IMR-90 (cell line): Measurements from ENCODE around the gene OR3A3. TPM values are rescaled to one million over a fixed set of nuclear protein-coding genes. Genes with fewer than 3 reads are reported as not detected.

Experiments
- ATAC-seq: fragments of 200-7000 bp; cut with Tn5 transposase; 2 replicates; pipeline ENCODE4 v1.9.1; 2020; ENCODE audit warnings: low read depth, mild to moderate bottlenecking, moderate library complexity
- BruUV-seq: library from RNA; stranded (reverse); fragments of 400-500 nt; replicated peaks from 2 replicates; lab custom pipeline; 2021; lab: Mats Ljungman, UMichigan
- CTCF ChIA-PET: fragments of 300-600 bp; formaldehyde crosslinking; extraction: SDS; loops from one replicate; lab custom pipeline; 2021; ENCODE audit warnings: antibody characterized with exemption; lab: Yijun Ruan, JAX
- POLR2A ChIA-PET: fragments of 300-600 bp; sonication (Branson Sonifier 250); formaldehyde crosslinking; loops from one replicate; lab custom pipeline; 2022; ENCODE audit warnings: antibody characterized with exemption; ENCODE audit not compliant: unreplicated experiment; lab: Charles Lee
- DNase-seq: peaks from one replicate; pipeline ENCODE4 v3.0.0; 2013
- H2AFZ ChIP-seq: replicated peaks from 2 replicates; pipeline ENCODE3; 2013; ENCODE audit warnings: low read length, mild to moderate bottlenecking; ENCODE audit not compliant: poor library complexity
- H2AK5ac ChIP-seq: 2 replicates; pipeline ENCODE4 v1.6.1; 2013; ENCODE audit warnings: low read depth, low read length, inconsistent platforms
- H2AK9ac ChIP-seq: replicated peaks from 2 replicates; pipeline ENCODE3; 2013; ENCODE audit warnings: mild to moderate bottlenecking, low read depth, low read length, moderate library complexity; ENCODE audit not compliant: poor library complexity
- H2BK120ac ChIP-seq: 2 replicates; pipeline ENCODE4 v1.6.1; 2013; ENCODE audit warnings: low read depth, low read length, inconsistent platforms
- H2BK15ac ChIP-seq: 3 replicates; pipeline ENCODE4 v1.6.1; 2013; ENCODE audit warnings: low read depth, low read length, inconsistent platforms
- H2BK20ac ChIP-seq: 2 replicates; pipeline ENCODE4 v1.6.1; 2013; ENCODE audit warnings: low read depth, mild to moderate bottlenecking, inconsistent platforms, low read length, moderate library complexity
- H2BK5ac ChIP-seq: 2 replicates; pipeline ENCODE4 v1.6.1; 2013; ENCODE audit warnings: mild to moderate bottlenecking, low read depth, low read length, inconsistent platforms; ENCODE audit not compliant: poor library complexity, severe bottlenecking
- H3K14ac ChIP-seq: replicated peaks from 2 replicates; pipeline ENCODE4 v1.6.1; 2013; ENCODE audit warnings: low read depth, low read length, inconsistent platforms
- H3K18ac ChIP-seq: 2 replicates; pipeline ENCODE4 v1.6.1; 2013; ENCODE audit warnings: low read depth, low read length, control low read depth
- H3K23ac ChIP-seq: 2 replicates; pipeline ENCODE4 v1.6.1; 2013; ENCODE audit warnings: low read depth, low read length, inconsistent platforms
- H3K27ac ChIP-seq: 2 replicates; pipeline ENCODE4 v1.5.1; 2013; ENCODE audit warnings: mild to moderate bottlenecking, control low read depth, low read length; ENCODE audit not compliant: insufficient read depth
- H3K27me3 ChIP-seq: 2 replicates; pipeline ENCODE4 v1.6.1; 2013; ENCODE audit warnings: low read length; ENCODE audit not compliant: control insufficient read depth, insufficient read depth
- H3K36me3 ChIP-seq: 2 replicates; pipeline ENCODE4 v1.6.1; 2013; ENCODE audit warnings: low read length, mixed read lengths; ENCODE audit not compliant: control insufficient read depth, insufficient read depth
- H3K4ac ChIP-seq: 2 replicates; pipeline ENCODE4 v1.6.1; 2013; ENCODE audit warnings: low read depth, low read length, inconsistent platforms
- H3K4me1 ChIP-seq: 2 replicates; pipeline ENCODE4 v1.6.1; 2013; ENCODE audit warnings: low read length, mixed read lengths; ENCODE audit not compliant: control insufficient read depth, insufficient read depth
- H3K4me2 ChIP-seq: 2 replicates; pipeline ENCODE4 v1.6.1; 2013; ENCODE audit warnings: low read depth, mild to moderate bottlenecking, control low read depth, low read length, moderate library complexity
- H3K4me3 ChIP-seq: 2 replicates; pipeline ENCODE4 v1.5.1; 2013; ENCODE audit warnings: low read depth, mild to moderate bottlenecking, control low read depth, low read length, moderate library complexity; ENCODE audit not compliant: insufficient read depth
- H3K56ac ChIP-seq: 2 replicates; pipeline ENCODE4 v1.6.1; 2013; ENCODE audit warnings: low read length, inconsistent platforms; ENCODE audit not compliant: insufficient read depth; ENCODE audit errors: extremely low read depth
- H3K79me1 ChIP-seq, 2 experiments: 2 replicates each; pipeline ENCODE4 v1.6.1; 2013; ENCODE audit warnings: low read length in 2 of 2, inconsistent platforms in 1 of 2, low read depth in 1 of 2
- H3K9ac ChIP-seq: 2 replicates; pipeline ENCODE4 v1.6.1; 2013; ENCODE audit warnings: low read depth, low read length, control low read depth
- H3K9me1 ChIP-seq: 2 replicates; pipeline ENCODE4 v1.6.1; 2013; ENCODE audit warnings: low read length, inconsistent platforms; ENCODE audit not compliant: insufficient read depth
- H3K9me3 ChIP-seq: 2 replicates; pipeline ENCODE4 v1.6.1; 2013; ENCODE audit warnings: low read length; ENCODE audit not compliant: control insufficient read depth, insufficient read depth
- H4K20me1 ChIP-seq: 2 replicates; pipeline ENCODE4 v1.6.1; 2013; ENCODE audit warnings: low read length, inconsistent platforms; ENCODE audit not compliant: insufficient read depth
- H4K5ac ChIP-seq: 2 replicates; pipeline ENCODE4 v1.6.1; 2013; ENCODE audit warnings: mild to moderate bottlenecking, low read depth, low read length, control low read depth
- H4K8ac ChIP-seq, 2 experiments: 2 replicates each; pipeline ENCODE4 v1.6.1; 2013; ENCODE audit warnings: low read depth in 2 of 2, low read length in 2 of 2, control low read depth in 1 of 2, inconsistent platforms in 1 of 2
- H4K91ac ChIP-seq: 2 replicates; pipeline ENCODE4 v1.6.1; 2013; ENCODE audit warnings: low read depth, low read length, inconsistent platforms; ENCODE audit not compliant: insufficient read depth
- CEBPB ChIP-seq: IDR thresholded peaks from 2 replicates; pipeline ENCODE4 v1.6.1; 2012; ENCODE audit warnings: low read depth, low read length, improper control_type of control experiment
- CHD1 ChIP-seq: IDR thresholded peaks from 2 replicates; pipeline ENCODE4 v1.6.1; 2012; ENCODE audit warnings: low read depth, low read length, improper control_type of control experiment
- ELK1 ChIP-seq: fragments of 150-350 bp; IDR thresholded peaks from 2 replicates; pipeline ENCODE4 v1.6.1; 2016; ENCODE audit warnings: low read depth, mild to moderate bottlenecking, low read length, moderate library complexity, borderline replicate concordance
- FOS ChIP-seq: fragments of 150-350 bp; IDR thresholded peaks from 2 replicates; pipeline ENCODE4 v1.6.1; 2016; ENCODE audit warnings: low read depth, low read length
- MAFK ChIP-seq: IDR thresholded peaks from 2 replicates; pipeline ENCODE4 v1.6.1; 2012; ENCODE audit warnings: low read depth, low read length, improper control_type of control experiment
- MAZ ChIP-seq: IDR thresholded peaks from 2 replicates; pipeline ENCODE4 v1.6.1; 2012; ENCODE audit warnings: low read depth, mild to moderate bottlenecking, low read length, improper control_type of control experiment, moderate library complexity, borderline replicate concordance
- MXI1 ChIP-seq: IDR thresholded peaks from 2 replicates; pipeline ENCODE4 v1.6.1; 2012; ENCODE audit warnings: low read depth, mild to moderate bottlenecking, low read length, moderate library complexity, borderline replicate concordance
- RCOR1 ChIP-seq: IDR thresholded peaks from 2 replicates; pipeline ENCODE4 v1.6.1; 2012; ENCODE audit warnings: mild to moderate bottlenecking, low read length, improper control_type of control experiment; ENCODE audit not compliant: insufficient replicate concordance
- SMC3 ChIP-seq: fragments of 150-350 bp; IDR thresholded peaks from 2 replicates; pipeline ENCODE4 v1.6.1; 2016; ENCODE audit warnings: low read depth, mild to moderate bottlenecking, antibody characterized with exemption, low read length, moderate library complexity
- WGBS, 2 experiments: methylation state at CpG; one replicate each; pipeline versions ENCODE4 v1.1.5 to v1.1.7; 2013; ENCODE audit warnings: missing lambda C conversion rate in 2 of 2; ENCODE audit not compliant: insufficient read length in 1 of 2; ENCODE audit errors: extremely low coverage in 2 of 2; 5-methylcytosine and 5-hydroxymethylcytosine counted together
- dilution Hi-C: fragments of 300-500 bp; cut with HindIII; formaldehyde crosslinking; loops from one replicate; pipeline ENCODE4 v1.14.3; 2018; ENCODE audit warnings: low sequenced_read_pairs; ENCODE audit not compliant: unreplicated experiment
- in situ Hi-C: fragments of 300-500 bp; cut with MboI; formaldehyde crosslinking; loops from 3 replicates; pipeline ENCODE4 v1.14.3; 2019; ENCODE audit warnings: low sequenced_read_pairs, inconsistent platforms, mixed read lengths
- intact Hi-C: fragments of 100-400 bp; cut with micrococcal nuclease; formaldehyde crosslinking; loops from 2 replicates; pipeline ENCODE4 v1.10.0; 2022
- polyA plus RNA-seq, 3 experiments: library from polyadenylated mRNA; depleted of rRNA; stranded (reverse); fragments of >200 nt; gene quantifications; 2 replicates each; pipeline ENCODE4 v1.2.3, GENCODE V29; 2012; ENCODE audit warnings: low replicate concordance in 1 of 3
- total RNA-seq: library from RNA; depleted of rRNA; stranded (reverse); fragments of >200 nt; gene quantifications from 2 replicates; pipeline ENCODE4 v1.2.3, GENCODE V29; 2012
- TF ChIP-seq, protein P1 (sequence below): conservative IDR thresholded peaks from 2 replicates; pipeline ENCODE4 v1.5.1; 2012; ENCODE audit warnings: mild to moderate bottlenecking, low read depth, low read length, improper control_type of control experiment

Gene OR3A3
- total and polyA plus RNA-seq, 2 of the 4 experiments (the other 2 are of a cell fraction), result not detected

- ATAC-seq, result no peak
Measured at GRCh38 chr17:3438368-3438767, 27.2 kb downstream of the OR3A3 start.

More at GRCh38 chr17:3438368-3438767, 27.2 kb downstream of the OR3A3 start:
- no peaks in the 10 kb centered on the region for H4K20me1 ChIP-seq
- H4K91ac ChIP-seq, result no peak overlapping the region
- H3K14ac ChIP-seq, result no peak overlapping the region
- no peaks in the 10 kb centered on the region for H3K4me1 ChIP-seq
- peaks cover 4% of the 10 kb centered on the region; the same call in 1 of the 2 replicates for H3K9me3 ChIP-seq
- TF ChIP-seq RCOR1, result no peak
- TF ChIP-seq ELK1, result no peak
- TF ChIP-seq MXI1, result no peak
- no peak for TF ChIP-seq CEBPB
- no peak for TF ChIP-seq CHD1
- no peak for TF ChIP-seq SMC3
- TF ChIP-seq, protein P1, sequence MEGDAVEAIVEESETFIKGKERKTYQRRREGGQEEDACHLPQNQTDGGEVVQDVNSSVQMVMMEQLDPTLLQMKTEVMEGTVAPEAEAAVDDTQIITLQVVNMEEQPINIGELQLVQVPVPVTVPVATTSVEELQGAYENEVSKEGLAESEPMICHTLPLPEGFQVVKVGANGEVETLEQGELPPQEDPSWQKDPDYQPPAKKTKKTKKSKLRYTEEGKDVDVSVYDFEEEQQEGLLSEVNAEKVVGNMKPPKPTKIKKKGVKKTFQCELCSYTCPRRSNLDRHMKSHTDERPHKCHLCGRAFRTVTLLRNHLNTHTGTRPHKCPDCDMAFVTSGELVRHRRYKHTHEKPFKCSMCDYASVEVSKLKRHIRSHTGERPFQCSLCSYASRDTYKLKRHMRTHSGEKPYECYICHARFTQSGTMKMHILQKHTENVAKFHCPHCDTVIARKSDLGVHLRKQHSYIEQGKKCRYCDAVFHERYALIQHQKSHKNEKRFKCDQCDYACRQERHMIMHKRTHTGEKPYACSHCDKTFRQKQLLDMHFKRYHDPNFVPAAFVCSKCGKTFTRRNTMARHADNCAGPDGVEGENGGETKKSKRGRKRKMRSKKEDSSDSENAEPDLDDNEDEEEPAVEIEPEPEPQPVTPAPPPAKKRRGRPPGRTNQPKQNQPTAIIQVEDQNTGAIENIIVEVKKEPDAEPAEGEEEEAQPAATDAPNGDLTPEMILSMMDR, result no peak
- no peak for TF ChIP-seq MAFK
- no peak for TF ChIP-seq FOS
- no peak for TF ChIP-seq MAZ
- POLR2A ChIA-PET, result no interaction called here
- H3K79me1 ChIP-seq, result no peaks in the 10 kb centered on the region
- intact Hi-C loops, result no loop called here
- H3K36me3 ChIP-seq, result no peaks in the 10 kb centered on the region
- H4K8ac ChIP-seq, result no peak overlapping the region
- H3K23ac ChIP-seq, result no peak overlapping the region
- no TSS peak for BruUV-seq
- H3K9ac ChIP-seq, result no peak overlapping the region
- no peak for DNase-seq
- H2AFZ ChIP-seq, result no peak overlapping the region
- H2AK5ac ChIP-seq, result no peak overlapping the region
- no peak overlapping the region for H3K56ac ChIP-seq
- no peak overlapping the region for H3K18ac ChIP-seq
- H3K4ac ChIP-seq, result no peak overlapping the region
- H2AK9ac ChIP-seq, result no peak overlapping the region
- CTCF ChIA-PET, result no interaction called here
- H3K27ac ChIP-seq, result no peak overlapping the region
- in situ Hi-C loops, result no loop called here
- no peak overlapping the region for H3K4me2 ChIP-seq
- no peaks in the 10 kb centered on the region for H3K9me1 ChIP-seq
- no peaks in the 10 kb centered on the region for H3K27me3 ChIP-seq
- H2BK20ac ChIP-seq, result no peak overlapping the region
- H4K5ac ChIP-seq, result no peak overlapping the region
- no CpG with 5 or more reads among the region's 1 CpG for WGBS, 2 experiments
- H3K4me3 ChIP-seq, result no peak overlapping the region
- dilution Hi-C loops, result no loop called here
- no peak overlapping the region for H2BK5ac ChIP-seq
- H2BK120ac ChIP-seq, result no peak overlapping the region
- no peak overlapping the region for H2BK15ac ChIP-seq
